A549 (cell line): ENCODE measurements around the gene ZNRD2.

Experiments used
- CEBPB ChIP-seq, 2 experiments: fragments of >200 bp in 1 of 2; sonication (Bioruptor Twin) in 1 of 2; formaldehyde crosslinking in 1 of 2; IDR thresholded peaks; 2 replicates each; pipeline ENCODE4 v1.6.1; 2012 to 2016
- POLR2A ChIP-seq: IDR thresholded peaks from 2 replicates; pipeline ENCODE4 v1.6.1; 2012; ENCODE audit warnings: mild to moderate bottlenecking, low read length
- POLR2AphosphoS2 ChIP-seq: conservative IDR thresholded peaks from 2 replicates; pipeline ENCODE4 v1.6.1; 2012; ENCODE audit warnings: low read length, improper control_type of control experiment, inconsistent platforms
- RAD21 ChIP-seq, 2 experiments: fragments of >200 bp in 1 of 2; sonication (Bioruptor Twin) in 1 of 2; formaldehyde crosslinking in 1 of 2; IDR thresholded peaks in 1 of 2; conservative IDR thresholded peaks in 1 of 2; 2 replicates in 1 of 2; 3 replicates in 1 of 2; pipeline ENCODE4 v1.6.1; 2012 to 2018; ENCODE audit warnings: inconsistent platforms in 1 of 2
- TF ChIP-seq, protein P1 (sequence below): fragments of >200 bp; sonication (Bioruptor Twin); formaldehyde crosslinking; IDR thresholded peaks from 3 replicates; pipeline ENCODE4 v1.5.1; 2016
- TF ChIP-seq, protein P2 (sequence below): fragments of 250-450 bp; sonication (Bioruptor Pico); IDR thresholded peaks from 2 replicates; pipeline ENCODE4 v1.5.0; 2021; ENCODE audit warnings: mild to moderate bottlenecking, moderate library complexity, borderline replicate concordance
- TF ChIP-seq, protein P3 (sequence below): IDR thresholded peaks from 2 replicates; pipeline ENCODE4 v1.6.1; 2012

DNA sequence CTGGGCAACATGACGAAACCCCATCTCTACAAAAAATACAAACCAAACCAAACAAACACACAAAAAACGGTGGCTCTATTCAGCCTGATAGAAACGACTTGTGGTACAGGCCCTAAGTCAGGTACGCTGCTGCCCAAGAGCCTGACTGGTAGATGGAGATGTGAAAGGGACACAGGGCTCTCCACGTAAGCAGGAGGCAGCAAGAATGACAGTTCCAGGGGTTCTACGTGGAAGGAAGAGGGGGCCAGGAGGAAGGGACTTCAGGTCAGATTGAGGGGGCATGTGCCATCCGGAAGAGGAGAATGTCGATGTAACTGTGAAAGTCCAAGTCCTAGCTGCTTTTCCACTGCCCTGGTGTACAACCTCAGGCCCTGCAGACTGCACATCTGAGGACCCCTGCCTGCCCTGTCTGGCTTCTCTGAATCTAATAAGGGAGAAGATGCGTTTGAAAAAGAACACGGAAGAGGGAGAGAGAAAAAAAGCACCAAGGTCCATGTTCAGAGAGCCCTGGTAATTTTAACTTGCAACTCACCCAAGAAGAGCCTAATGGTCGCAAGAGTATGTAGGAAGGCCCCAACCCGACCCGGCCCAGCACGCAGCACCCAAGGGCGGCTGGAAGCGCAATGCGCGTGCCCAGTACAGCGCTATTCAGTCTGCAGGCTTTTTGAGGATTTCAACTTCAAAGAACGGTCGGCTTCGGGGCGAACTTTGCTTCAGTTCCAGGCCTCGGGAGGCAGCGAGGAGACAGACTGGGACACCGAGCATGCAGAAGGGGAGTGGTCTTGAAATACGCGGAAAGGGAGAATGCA, 909 bp upstream of the ZNRD2 start:
- TF ChIP-seq, protein P1, sequence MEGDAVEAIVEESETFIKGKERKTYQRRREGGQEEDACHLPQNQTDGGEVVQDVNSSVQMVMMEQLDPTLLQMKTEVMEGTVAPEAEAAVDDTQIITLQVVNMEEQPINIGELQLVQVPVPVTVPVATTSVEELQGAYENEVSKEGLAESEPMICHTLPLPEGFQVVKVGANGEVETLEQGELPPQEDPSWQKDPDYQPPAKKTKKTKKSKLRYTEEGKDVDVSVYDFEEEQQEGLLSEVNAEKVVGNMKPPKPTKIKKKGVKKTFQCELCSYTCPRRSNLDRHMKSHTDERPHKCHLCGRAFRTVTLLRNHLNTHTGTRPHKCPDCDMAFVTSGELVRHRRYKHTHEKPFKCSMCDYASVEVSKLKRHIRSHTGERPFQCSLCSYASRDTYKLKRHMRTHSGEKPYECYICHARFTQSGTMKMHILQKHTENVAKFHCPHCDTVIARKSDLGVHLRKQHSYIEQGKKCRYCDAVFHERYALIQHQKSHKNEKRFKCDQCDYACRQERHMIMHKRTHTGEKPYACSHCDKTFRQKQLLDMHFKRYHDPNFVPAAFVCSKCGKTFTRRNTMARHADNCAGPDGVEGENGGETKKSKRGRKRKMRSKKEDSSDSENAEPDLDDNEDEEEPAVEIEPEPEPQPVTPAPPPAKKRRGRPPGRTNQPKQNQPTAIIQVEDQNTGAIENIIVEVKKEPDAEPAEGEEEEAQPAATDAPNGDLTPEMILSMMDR: no peak
- no peak for TF ChIP-seq RAD21 (conservative IDR thresholded peaks at IDR 0.05 in 1 of 2, IDR thresholded peaks at IDR 0.05 in 1 of 2)
- TF ChIP-seq POLR2A: 0 out of 2 replicates have a peak, but pooled peaks have one; percentile 82
- TF ChIP-seq POLR2AphosphoS2: no peak
- TF ChIP-seq, protein P2, sequence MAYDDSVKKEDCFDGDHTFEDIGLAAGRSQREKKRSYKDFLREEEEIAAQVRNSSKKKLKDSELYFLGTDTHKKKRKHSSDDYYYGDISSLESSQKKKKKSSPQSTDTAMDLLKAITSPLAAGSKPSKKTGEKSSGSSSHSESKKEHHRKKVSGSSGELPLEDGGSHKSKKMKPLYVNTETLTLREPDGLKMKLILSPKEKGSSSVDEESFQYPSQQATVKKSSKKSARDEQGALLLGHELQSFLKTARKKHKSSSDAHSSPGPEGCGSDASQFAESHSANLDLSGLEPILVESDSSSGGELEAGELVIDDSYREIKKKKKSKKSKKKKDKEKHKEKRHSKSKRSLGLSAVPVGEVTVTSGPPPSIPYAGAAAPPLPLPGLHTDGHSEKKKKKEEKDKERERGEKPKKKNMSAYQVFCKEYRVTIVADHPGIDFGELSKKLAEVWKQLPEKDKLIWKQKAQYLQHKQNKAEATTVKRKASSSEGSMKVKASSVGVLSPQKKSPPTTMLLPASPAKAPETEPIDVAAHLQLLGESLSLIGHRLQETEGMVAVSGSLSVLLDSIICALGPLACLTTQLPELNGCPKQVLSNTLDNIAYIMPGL (CRISPR knock-in tag): no peak
- TF ChIP-seq, protein P3, sequence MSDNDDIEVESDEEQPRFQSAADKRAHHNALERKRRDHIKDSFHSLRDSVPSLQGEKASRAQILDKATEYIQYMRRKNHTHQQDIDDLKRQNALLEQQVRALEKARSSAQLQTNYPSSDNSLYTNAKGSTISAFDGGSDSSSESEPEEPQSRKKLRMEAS: no peak
- no peak for TF ChIP-seq CEBPB (IDR thresholded peaks at IDR 0.05)
